SU-DHL-6 (cell line): ENCODE measurements around the gene ZC3H12D.

ENCODE experiments used
- H2AFZ ChIP-seq: fragments of 200-600 bp; sonication (generic); 2 replicates; pipeline ENCODE4 v1.6.1; 2014; ENCODE audit warnings: low read depth, mild to moderate bottlenecking, moderate library complexity, mixed read lengths, antibody characterized with exemption, low read length; ENCODE audit not compliant: severe bottlenecking
- H3F3A ChIP-seq: fragments of 200-600 bp; shearing (Covaris generic); 2 replicates; pipeline ENCODE4 v1.6.0; 2016; ENCODE audit warnings: antibody characterized with exemption, mild to moderate bottlenecking; ENCODE audit not compliant: insufficient read depth
- H3K27ac ChIP-seq: fragments of 200-600 bp; sonication (generic); 2 replicates; pipeline ENCODE4 v1.5.1; 2016; ENCODE audit warnings: low read depth, mild to moderate bottlenecking, low read length, moderate library complexity, mixed read lengths
- H3K27me3 ChIP-seq: fragments of 200-600 bp; sonication (generic), shearing (Covaris generic); 2 replicates; pipeline ENCODE4 v1.6.0; 2014; ENCODE audit warnings: mild to moderate bottlenecking, low read length
- H3K36me3 ChIP-seq: fragments of 200-600 bp; sonication (generic); 2 replicates; pipeline ENCODE4 v1.6.1; 2014; ENCODE audit warnings: mild to moderate bottlenecking, low read length, mixed read lengths
- H3K4me2 ChIP-seq: fragments of 300-600, 200-600 bp; shearing (Covaris generic), sonication (generic); 2 replicates; pipeline ENCODE4 v1.6.0; 2014; ENCODE audit warnings: low read length, low read depth, mild to moderate bottlenecking; ENCODE audit not compliant: poor library complexity, severe bottlenecking
- H3K4me3 ChIP-seq: fragments of 200-600 bp; sonication (generic); 2 replicates; pipeline ENCODE4 v1.5.1; 2014; ENCODE audit warnings: antibody characterized with exemption, low read length, mild to moderate bottlenecking, mixed read lengths; ENCODE audit not compliant: insufficient read depth, poor library complexity, severe bottlenecking
- H3K79me2 ChIP-seq: fragments of 200-600 bp; sonication (generic); 2 replicates; pipeline ENCODE4 v1.6.1; 2014; ENCODE audit warnings: mild to moderate bottlenecking, low read length, moderate library complexity; ENCODE audit not compliant: insufficient read depth
- H3K9ac ChIP-seq: fragments of 200-600 bp; sonication (generic); 2 replicates; pipeline ENCODE4 v1.7.0; 2014; ENCODE audit warnings: mild to moderate bottlenecking, low read length
- H3K9me2 ChIP-seq: fragments of 200-600 bp; sonication (generic); replicated peaks from 2 replicates; pipeline ENCODE4 v1.6.1; 2014; ENCODE audit warnings: low read length; ENCODE audit not compliant: insufficient read depth
- H3K9me3 ChIP-seq: fragments of 200-600 bp; sonication (generic); 2 replicates; pipeline ENCODE4 v1.6.1; 2014; ENCODE audit warnings: low read length, mixed read lengths; ENCODE audit not compliant: insufficient read depth
- H4K20me1 ChIP-seq: fragments of 200-600 bp; sonication (generic); 2 replicates; pipeline ENCODE4 v1.6.1; 2014; ENCODE audit warnings: low read depth, mild to moderate bottlenecking, antibody characterized with exemption, low read length, moderate library complexity, mixed read lengths
- CTCF ChIP-seq: fragments of 200-600 bp; sonication (generic); IDR thresholded peaks from one replicate; pipeline ENCODE4 v1.5.1; 2017; ENCODE audit warnings: antibody characterized with exemption, mild to moderate bottlenecking, low read length, moderate library complexity; ENCODE audit not compliant: insufficient read depth, poor library complexity, severe bottlenecking
- EZH2phosphoT487 ChIP-seq: fragments of 200-600 bp; sonication (generic), shearing (Covaris generic); conservative IDR thresholded peaks from 2 replicates; pipeline ENCODE4 v1.6.1; 2018; ENCODE audit warnings: mild to moderate bottlenecking, antibody characterized with exemption, low read length, moderate library complexity, mixed read lengths

The ZC3H12D gene

GRCh38 chr6:149483334-149483725 lies 1.5 kb downstream of the ZC3H12D start:
- Histone ChIP-seq H2AFZ (peak overlapping the region; percentile 45), H3K9me2 (no peaks in the 10 kb centered on the region), H3K27me3 (no peaks in the 10 kb centered on the region), H3K9me3 (no peaks in the 10 kb centered on the region), H3F3A (peaks cover 45% of the 10 kb centered on the region), H3K27ac (peak overlapping the region; percentile 98), H4K20me1 (no peaks in the 10 kb centered on the region), H3K4me2 (peak overlapping the region; percentile 99), H3K79me2 (peaks cover 46% of the 10 kb centered on the region), H3K9ac (peak overlapping the region; percentile 67), H3K36me3 (no peaks in the 10 kb centered on the region), H3K4me3 (peak overlapping the region; percentile 69)
- no peak for TF ChIP-seq EZH2phosphoT487
- TF ChIP-seq CTCF: no peak

GRCh38 chr6:149482545-149483333 lies 2.1 kb downstream of the ZC3H12D start:
- peak overlapping the region; percentile 99 for H3K4me2 ChIP-seq
- H3K4me3 ChIP-seq: peak overlapping the region; percentile 69
- H3K27ac ChIP-seq: peak overlapping the region; percentile 98
- no peaks in the 10 kb centered on the region for H3K27me3 ChIP-seq
- H3F3A ChIP-seq: peaks cover 48% of the 10 kb centered on the region
- no peaks in the 10 kb centered on the region for H3K9me2 ChIP-seq
- no peak for TF ChIP-seq EZH2phosphoT487
- TF ChIP-seq CTCF: no peak
- peaks cover 52% of the 10 kb centered on the region for H3K79me2 ChIP-seq
- H2AFZ ChIP-seq: peak overlapping the region; percentile 45
- no peaks in the 10 kb centered on the region for H4K20me1 ChIP-seq
- H3K36me3 ChIP-seq: no peaks in the 10 kb centered on the region
- no peaks in the 10 kb centered on the region for H3K9me3 ChIP-seq
- H3K9ac ChIP-seq: peak overlapping the region; percentile 67

DNA sequence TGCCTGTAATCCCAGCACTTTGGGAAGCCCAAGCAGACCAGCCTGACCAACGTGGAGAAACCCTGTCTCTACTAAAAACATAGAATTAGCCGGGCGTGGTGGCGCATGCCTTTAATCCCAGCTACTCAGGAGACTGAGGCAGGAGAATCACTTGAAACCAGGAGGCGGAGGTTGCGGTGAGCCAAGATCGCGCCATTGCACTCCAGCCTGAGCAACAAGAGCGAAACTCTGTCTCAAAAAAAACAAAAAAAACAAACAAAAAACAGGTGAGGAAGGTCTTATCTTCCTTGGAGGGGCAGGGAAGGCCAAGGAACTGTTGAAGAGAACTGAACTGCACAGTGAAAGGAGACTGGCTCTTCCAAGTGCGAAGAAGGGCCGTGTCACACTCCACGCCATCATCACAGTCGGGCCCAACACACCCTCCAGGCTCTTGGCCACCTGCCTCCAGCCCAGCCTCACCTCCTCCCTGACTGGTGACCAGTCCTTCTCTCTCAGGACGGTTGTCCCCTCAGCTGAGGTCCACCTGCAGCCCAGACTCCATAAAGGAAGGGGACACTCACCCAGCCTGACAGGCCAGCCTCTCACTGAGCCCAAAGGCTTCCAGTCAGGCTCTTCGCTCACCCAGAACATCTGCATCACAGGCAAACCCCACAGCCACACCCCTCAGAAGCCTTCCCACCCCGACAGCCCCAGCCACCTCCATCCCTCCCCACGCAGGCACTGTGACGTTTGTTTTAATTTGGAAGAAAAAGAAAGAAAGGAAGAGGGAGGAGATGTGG lies 4.1 kb downstream of the ZC3H12D start:
- Histone ChIP-seq H3K4me2 (peak overlapping the region; percentile 99), H3K9me2 (no peaks in the 10 kb centered on the region), H3K79me2 (peaks cover 72% of the 10 kb centered on the region), H3K9ac (peak overlapping the region; percentile 67), H3K9me3 (no peaks in the 10 kb centered on the region), H3K27me3 (no peaks in the 10 kb centered on the region), H2AFZ (no peak overlapping the region), H3K4me3 (peak overlapping the region; percentile 69), H3F3A (peaks cover 56% of the 10 kb centered on the region), H3K36me3 (no peaks in the 10 kb centered on the region), H4K20me1 (no peaks in the 10 kb centered on the region), H3K27ac (peak overlapping the region; percentile 98)
- TF ChIP-seq CTCF (no peak), EZH2phosphoT487 (no peak)
